Ishikawa (cell line): ENCODE results near the gene PCK1.

Experiments used
- CEBPB ChIP-seq: IDR thresholded peaks from 2 replicates; pipeline ENCODE4 v1.6.1; 2012
- CREB1 ChIP-seq: IDR thresholded peaks from 2 replicates; pipeline ENCODE4 v1.6.1; 2012; ENCODE audit warnings: low read depth
- EGR1 ChIP-seq: IDR thresholded peaks from 2 replicates; pipeline ENCODE4 v1.6.1; 2012
- EP300 ChIP-seq: IDR thresholded peaks from 2 replicates; pipeline ENCODE4 v1.6.1; 2012; ENCODE audit warnings: borderline replicate concordance
- FOXM1 ChIP-seq: IDR thresholded peaks from 2 replicates; pipeline ENCODE4 v1.6.1; 2012; ENCODE audit warnings: low read depth, borderline replicate concordance
- MAX ChIP-seq: IDR thresholded peaks from 2 replicates; pipeline ENCODE4 v1.6.1; 2012
- NFIC ChIP-seq: IDR thresholded peaks from 2 replicates; pipeline ENCODE4 v1.6.1; 2012
- RAD21 ChIP-seq: IDR thresholded peaks from 2 replicates; pipeline ENCODE4 v1.6.1; 2012; ENCODE audit warnings: low read depth
- REST ChIP-seq: IDR thresholded peaks from 2 replicates; pipeline ENCODE4 v1.6.1; 2012; ENCODE audit warnings: low read depth, mild to moderate bottlenecking
- TAF1 ChIP-seq: IDR thresholded peaks from 2 replicates; pipeline ENCODE4 v1.6.1; 2012; ENCODE audit warnings: low read depth, mild to moderate bottlenecking
- TCF12 ChIP-seq: IDR thresholded peaks from 2 replicates; pipeline ENCODE4 v1.6.1; 2012; ENCODE audit warnings: low read depth
- TEAD4 ChIP-seq: IDR thresholded peaks from 2 replicates; pipeline ENCODE4 v1.6.1; 2012
- USF1 ChIP-seq: IDR thresholded peaks from 2 replicates; pipeline ENCODE4 v1.6.1; 2012
- YY1 ChIP-seq: IDR thresholded peaks from 2 replicates; pipeline ENCODE4 v1.6.1; 2012; ENCODE audit warnings: low read depth
- ZBTB7A ChIP-seq: IDR thresholded peaks from 2 replicates; pipeline ENCODE4 v1.6.1; 2012; ENCODE audit warnings: low read depth

PCK1 gene

GRCh38 chr20:57552471-57552870 is 8.4 kb upstream of the PCK1 start:
- no peak for TF ChIP-seq TEAD4
- no peak for TF ChIP-seq REST
- TF ChIP-seq MAX: no peak
- no peak for TF ChIP-seq TCF12
- TF ChIP-seq ZBTB7A: no peak
- TF ChIP-seq RAD21: no peak
- no peak for TF ChIP-seq NFIC
- no peak for TF ChIP-seq YY1
- no peak for TF ChIP-seq CEBPB
- TF ChIP-seq EP300: no peak
- TF ChIP-seq FOXM1: no peak
- TF ChIP-seq TAF1: no peak
- TF ChIP-seq EGR1: no peak
- no peak for TF ChIP-seq CREB1
- TF ChIP-seq USF1: no peak

GRCh38 chr20:57553376-57554018 is 7.4 kb upstream of the PCK1 start:
- TF ChIP-seq EGR1: no peak
- TF ChIP-seq ZBTB7A: no peak
- TF ChIP-seq USF1: no peak
- no peak for TF ChIP-seq YY1

- no peak for TF ChIP-seq YY1
- TF ChIP-seq FOXM1: no peak
- TF ChIP-seq REST: no peak
- no peak for TF ChIP-seq USF1
- TF ChIP-seq ZBTB7A: no peak
- TF ChIP-seq NFIC: no peak
Measured at GRCh38 chr20:57555457-57556184, 5.3 kb upstream of the PCK1 start.

GRCh38 chr20:57556980-57557274 is 4.0 kb upstream of the PCK1 start:
- TF ChIP-seq TEAD4 (no peak), FOXM1 (no peak)

GRCh38 chr20:57557926-57558613 is 2.8 kb upstream of the PCK1 start:
- TF ChIP-seq CEBPB (no peak), ZBTB7A (no peak), TCF12 (no peak), FOXM1 (no peak), EGR1 (no peak), NFIC (no peak), TEAD4 (no peak), MAX (no peak), REST (no peak), EP300 (no peak), YY1 (no peak)
